Neural progenitor cell (in vitro differentiated cells): Measurements from ENCODE around the gene MKI67. TPM values are rescaled to one million over a fixed set of nuclear protein-coding genes. Genes with fewer than 3 reads are reported as not detected.
A peak's percentile ranks its signal among the peaks of the same experiment; 100 is the strongest.

Experiments used
- DNase-seq: peaks from one replicate; pipeline ENCODE4 v3.0.0-alpha.2; 2016; ENCODE audit warnings: low spot score
- H2AFZ ChIP-seq: fragments of 200-600 bp; sonication (generic); replicated peaks from 2 replicates; pipeline ENCODE4 v1.6.1; 2016; ENCODE audit warnings: antibody characterized with exemption
- H3F3A ChIP-seq: fragments of 200-600 bp; sonication (generic); 2 replicates; pipeline ENCODE4 v1.6.1; 2016; ENCODE audit warnings: antibody characterized with exemption, low read depth
- H3K27ac ChIP-seq: fragments of 200-600 bp; sonication (generic); 2 replicates; pipeline ENCODE4 v1.5.1; 2016; ENCODE audit warnings: mild to moderate bottlenecking
- H3K27me3 ChIP-seq: fragments of 200-600 bp; sonication (generic); 2 replicates; pipeline ENCODE4 v1.6.1; 2016; ENCODE audit warnings: mild to moderate bottlenecking, moderate library complexity
- H3K36me3 ChIP-seq: fragments of 200-600 bp; sonication (generic); 2 replicates; pipeline ENCODE4 v1.5.1; 2016
- H3K4me1 ChIP-seq: fragments of 200-600 bp; sonication (generic); 2 replicates; pipeline ENCODE4 v1.6.1; 2016; ENCODE audit warnings: mixed run types
- H3K4me2 ChIP-seq: fragments of 200-600 bp; sonication (generic); 2 replicates; pipeline ENCODE4 v1.6.1; 2016
- H3K4me3 ChIP-seq: fragments of 200-600 bp; sonication (generic); 2 replicates; pipeline ENCODE4 v1.5.1; 2016
- H3K79me2 ChIP-seq: fragments of 200-600 bp; sonication (generic); 2 replicates; pipeline ENCODE4 v1.6.1; 2016; ENCODE audit warnings: low read depth
- H3K9ac ChIP-seq: fragments of 200-600 bp; sonication (generic); 2 replicates; pipeline ENCODE4 v1.6.1; 2016
- H3K9me3 ChIP-seq: fragments of 200-600 bp; sonication (generic); 2 replicates; pipeline ENCODE4 v1.5.1; 2016; ENCODE audit warnings: low read depth
- H4K20me1 ChIP-seq: fragments of 200-600 bp; sonication (generic); 2 replicates; pipeline ENCODE4 v1.6.1; 2016; ENCODE audit warnings: low read depth
- H3K27ac Mint-ChIP-seq: 3 replicates; pipeline ENCODE4 v1.8.0; 2021; ENCODE audit warnings: mixed read lengths
- H3K27me3 Mint-ChIP-seq: 2 replicates; pipeline ENCODE4 v1.8.0; 2022; ENCODE audit warnings: low read depth, mild to moderate bottlenecking, inconsistent platforms, moderate library complexity, mixed read lengths; ENCODE audit not compliant: insufficient read depth
- H3K36me3 Mint-ChIP-seq: 3 replicates; pipeline ENCODE4 v1.8.0; 2021; ENCODE audit warnings: mixed read lengths
- H3K4me1 Mint-ChIP-seq: 3 replicates; pipeline ENCODE4 v1.8.0; 2021; ENCODE audit warnings: mixed read lengths
- H3K4me3 Mint-ChIP-seq: 3 replicates; pipeline ENCODE4 v1.8.0; 2021; ENCODE audit warnings: mild to moderate bottlenecking, moderate library complexity, mixed read lengths
- H3K9me3 Mint-ChIP-seq: 3 replicates; pipeline ENCODE4 v1.8.0; 2020; ENCODE audit warnings: mixed read lengths
- EZH2 ChIP-seq: fragments of 200-600 bp; sonication (generic); IDR thresholded peaks from 2 replicates; pipeline ENCODE4 v1.6.1; 2017; ENCODE audit warnings: antibody characterized with exemption, mild to moderate bottlenecking, moderate library complexity
- EZH2phosphoT487 ChIP-seq: fragments of 200-600 bp; sonication (generic); IDR thresholded peaks from 2 replicates; pipeline ENCODE4 v1.6.1; 2017; ENCODE audit warnings: antibody characterized with exemption
- total RNA-seq: library from RNA; depleted of rRNA; stranded (reverse); fragments of >200 nt; gene quantifications from 2 replicates; pipeline ENCODE4 v1.2.3, GENCODE V29; 2015; ENCODE audit warnings: low replicate concordance
- TF ChIP-seq, protein P1 (sequence below): fragments of 200-600 bp; sonication (generic); IDR thresholded peaks from 2 replicates; pipeline ENCODE4 v1.5.1; 2017; ENCODE audit warnings: antibody characterized with exemption, mild to moderate bottlenecking

MKI67 gene
- total RNA-seq, 1 donor from 2014 or later: 65.8 TPM

DNA sequence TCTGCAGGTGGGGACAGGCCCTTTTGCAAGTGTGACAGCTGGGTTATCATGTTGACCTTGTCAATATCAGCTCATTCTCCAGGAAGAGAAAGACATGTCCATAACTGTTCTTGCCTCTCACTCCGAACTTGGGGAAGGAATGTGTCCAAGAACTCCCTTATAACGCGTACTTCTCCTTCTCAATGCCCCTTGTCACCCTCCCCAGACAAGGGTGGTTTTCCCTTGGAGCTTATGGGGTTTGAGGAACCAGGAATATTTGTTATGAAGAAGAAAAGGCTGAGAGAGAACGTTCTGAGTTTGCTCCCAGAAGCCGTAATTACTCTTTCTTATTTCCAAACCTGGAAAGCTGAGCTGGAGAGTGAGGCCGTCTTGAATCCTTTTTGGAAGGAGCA, 77.4 kb downstream of the MKI67 start:
- H3K9ac ChIP-seq: no peak overlapping the region
- no peaks in the 10 kb centered on the region for H3K9me3 ChIP-seq
- H3K36me3 Mint-ChIP-seq: no peaks in the 10 kb centered on the region
- H2AFZ ChIP-seq: no peak overlapping the region
- no peaks in the 10 kb centered on the region for H3F3A ChIP-seq
- no peak overlapping the region for H3K4me3 Mint-ChIP-seq
- no peaks in the 10 kb centered on the region for H3K9me3 Mint-ChIP-seq
- no peak overlapping the region for H3K4me3 ChIP-seq
- TF ChIP-seq, protein P1, sequence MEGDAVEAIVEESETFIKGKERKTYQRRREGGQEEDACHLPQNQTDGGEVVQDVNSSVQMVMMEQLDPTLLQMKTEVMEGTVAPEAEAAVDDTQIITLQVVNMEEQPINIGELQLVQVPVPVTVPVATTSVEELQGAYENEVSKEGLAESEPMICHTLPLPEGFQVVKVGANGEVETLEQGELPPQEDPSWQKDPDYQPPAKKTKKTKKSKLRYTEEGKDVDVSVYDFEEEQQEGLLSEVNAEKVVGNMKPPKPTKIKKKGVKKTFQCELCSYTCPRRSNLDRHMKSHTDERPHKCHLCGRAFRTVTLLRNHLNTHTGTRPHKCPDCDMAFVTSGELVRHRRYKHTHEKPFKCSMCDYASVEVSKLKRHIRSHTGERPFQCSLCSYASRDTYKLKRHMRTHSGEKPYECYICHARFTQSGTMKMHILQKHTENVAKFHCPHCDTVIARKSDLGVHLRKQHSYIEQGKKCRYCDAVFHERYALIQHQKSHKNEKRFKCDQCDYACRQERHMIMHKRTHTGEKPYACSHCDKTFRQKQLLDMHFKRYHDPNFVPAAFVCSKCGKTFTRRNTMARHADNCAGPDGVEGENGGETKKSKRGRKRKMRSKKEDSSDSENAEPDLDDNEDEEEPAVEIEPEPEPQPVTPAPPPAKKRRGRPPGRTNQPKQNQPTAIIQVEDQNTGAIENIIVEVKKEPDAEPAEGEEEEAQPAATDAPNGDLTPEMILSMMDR: no peak
- TF ChIP-seq EZH2phosphoT487: no peak
- TF ChIP-seq EZH2: no peak
- H4K20me1 ChIP-seq: no peaks in the 10 kb centered on the region
- no peak overlapping the region for H3K27ac ChIP-seq
- no peaks in the 10 kb centered on the region for H3K27me3 Mint-ChIP-seq
- peaks cover 10% of the 10 kb centered on the region for H3K27me3 ChIP-seq
- H3K27ac Mint-ChIP-seq: no peak overlapping the region
- H3K36me3 ChIP-seq: no peaks in the 10 kb centered on the region
- no peak overlapping the region for H3K4me2 ChIP-seq
- no peaks in the 10 kb centered on the region for H3K4me1 ChIP-seq
- H3K79me2 ChIP-seq: no peaks in the 10 kb centered on the region
- no peak for DNase-seq
- H3K4me1 Mint-ChIP-seq: no peaks in the 10 kb centered on the region

DNA sequence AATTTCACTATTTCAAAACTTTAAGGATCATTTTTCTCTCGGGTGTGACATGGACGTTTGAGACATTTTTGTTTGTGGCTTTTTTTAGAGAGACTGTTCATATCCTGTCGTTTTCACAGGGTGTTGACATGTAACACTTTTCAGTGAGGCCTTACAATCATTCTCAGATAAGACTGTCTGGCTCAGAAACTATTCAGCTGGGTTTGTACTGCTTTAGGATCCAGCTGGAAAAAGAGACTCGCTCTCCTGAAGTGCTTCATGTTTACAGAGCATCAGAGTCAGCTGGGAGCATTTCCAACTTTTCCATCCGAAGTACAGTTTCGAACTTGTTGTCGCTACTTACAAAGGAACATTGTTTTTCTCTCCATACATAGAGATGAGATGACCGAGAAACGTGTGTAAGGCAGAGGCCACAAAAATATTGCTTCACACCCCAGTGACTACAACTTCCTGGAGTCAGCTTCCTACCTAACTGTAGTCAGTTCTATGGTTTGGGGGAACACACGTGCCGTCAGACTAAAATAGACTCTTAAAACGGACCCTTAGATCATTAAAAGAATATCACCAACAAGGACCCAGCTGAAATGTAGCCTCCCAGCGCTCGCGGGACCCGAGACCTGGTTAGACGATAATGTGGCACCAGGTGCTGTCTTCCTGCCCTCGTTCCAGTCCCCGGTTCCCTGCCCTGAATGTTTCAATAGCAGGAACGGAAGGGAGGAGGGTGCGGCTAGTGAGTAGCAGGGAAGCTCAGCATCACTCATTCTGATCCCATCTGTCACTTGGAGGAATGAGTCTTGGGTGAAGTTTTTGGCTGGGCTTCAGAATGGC, 78.0 kb downstream of the MKI67 start:
- H3K27ac Mint-ChIP-seq: no peak overlapping the region
- H3K4me3 ChIP-seq: no peak overlapping the region
- no peaks in the 10 kb centered on the region for H3K27me3 Mint-ChIP-seq
- TF ChIP-seq, protein P1: no peak
- TF ChIP-seq EZH2phosphoT487 (no peak), EZH2 (no peak)
- no peaks in the 10 kb centered on the region for H3F3A ChIP-seq
- no peaks in the 10 kb centered on the region for H3K36me3 Mint-ChIP-seq
- peaks cover 16% of the 10 kb centered on the region for H3K27me3 ChIP-seq
- H3K4me1 Mint-ChIP-seq: no peaks in the 10 kb centered on the region
- no peaks in the 10 kb centered on the region for H4K20me1 ChIP-seq
- H3K4me2 ChIP-seq: peak overlapping the region; percentile 4
- no peak overlapping the region for H3K9ac ChIP-seq
- H3K9me3 ChIP-seq: no peaks in the 10 kb centered on the region
- H2AFZ ChIP-seq: no peak overlapping the region
- no peak overlapping the region for H3K4me3 Mint-ChIP-seq
- H3K36me3 ChIP-seq: no peaks in the 10 kb centered on the region
- H3K4me1 ChIP-seq: no peaks in the 10 kb centered on the region
- H3K9me3 Mint-ChIP-seq: no peaks in the 10 kb centered on the region
- no peak for DNase-seq
- H3K79me2 ChIP-seq: no peaks in the 10 kb centered on the region
- no peak overlapping the region for H3K27ac ChIP-seq

DNA sequence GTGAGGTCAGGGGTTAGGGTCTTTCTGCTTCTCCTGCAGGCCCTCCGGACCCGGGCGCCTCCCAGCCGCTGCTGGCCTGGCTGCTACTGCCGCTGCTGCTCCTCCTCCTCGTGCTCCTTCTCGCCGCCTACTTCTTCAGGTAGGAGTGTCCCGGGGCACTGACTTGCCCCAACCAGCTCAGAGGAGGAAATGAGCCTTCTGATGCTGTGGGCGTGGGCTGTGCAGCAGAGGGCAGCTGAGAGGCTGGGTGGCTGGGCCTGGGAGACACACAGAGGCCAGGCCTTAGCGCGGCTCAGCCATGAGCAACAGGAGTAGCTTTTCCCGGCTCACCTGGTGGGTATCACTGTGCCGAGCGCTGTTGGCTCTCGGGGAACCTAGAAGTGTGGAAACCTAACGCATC, 78.9 kb downstream of the MKI67 start:
- Histone ChIP-seq H3K4me3 (no peak overlapping the region), H3K9ac (no peak overlapping the region), H2AFZ (peak overlapping the region; percentile 75), H3K4me1 (no peaks in the 10 kb centered on the region), H3K4me2 (peak overlapping the region; percentile 4), H3K9me3 (no peaks in the 10 kb centered on the region), H4K20me1 (no peaks in the 10 kb centered on the region), H3F3A (no peaks in the 10 kb centered on the region), H3K27ac (no peak overlapping the region), H3K27me3 (peaks cover 24% of the 10 kb centered on the region), H3K36me3 (no peaks in the 10 kb centered on the region), H3K79me2 (no peaks in the 10 kb centered on the region)
- no peaks in the 10 kb centered on the region for H3K4me1 Mint-ChIP-seq
- no peak overlapping the region for H3K27ac Mint-ChIP-seq
- no peak overlapping the region for H3K4me3 Mint-ChIP-seq
- DNase-seq: peak; percentile 72
- TF ChIP-seq EZH2phosphoT487 (no peak), EZH2 (no peak)
- TF ChIP-seq, protein P1: no peak
- no peaks in the 10 kb centered on the region for H3K36me3 Mint-ChIP-seq
- no peaks in the 10 kb centered on the region for H3K27me3 Mint-ChIP-seq
- no peaks in the 10 kb centered on the region for H3K9me3 Mint-ChIP-seq
